Muscle layer of colon (tissue), 2 donors: ENCODE results near the gene POLRMT.
"Not testable (repeated sequence)": the region's sequence is repeated elsewhere in the genome, so short reads cannot be mapped to it uniquely, and the experiment has no call there.

ENCODE experiments used
- H3K27ac ChIP-seq: one replicate; pipeline ENCODE4 v1.7.0; 2013; ENCODE audit warnings: low read depth, mild to moderate bottlenecking, low read length, moderate library complexity
- H3K27me3 ChIP-seq, 2 donors: one replicate each; pipeline ENCODE4 v1.7.0; 2013; ENCODE audit warnings: low read length in 2 of 2, mild to moderate bottlenecking in 2 of 2; ENCODE audit not compliant: insufficient read depth in 2 of 2, control insufficient read depth in 1 of 2
- H3K36me3 ChIP-seq: one replicate; pipeline ENCODE4 v1.7.0; 2013; ENCODE audit warnings: mild to moderate bottlenecking, low read length; ENCODE audit not compliant: insufficient read depth
- H3K4me1 ChIP-seq: one replicate; pipeline ENCODE4 v1.7.0; 2013; ENCODE audit warnings: mild to moderate bottlenecking, low read length; ENCODE audit not compliant: insufficient read depth
- H3K4me3 ChIP-seq, 2 donors: one replicate each; pipeline ENCODE4 v1.7.0; 2013; ENCODE audit warnings: low read length in 2 of 2, low read depth in 1 of 2, mild to moderate bottlenecking in 1 of 2, moderate library complexity in 1 of 2
- H3K9ac ChIP-seq: one replicate; pipeline ENCODE4 v1.7.0; 2013; ENCODE audit warnings: low read length
- H3K9me3 ChIP-seq: one replicate; pipeline ENCODE4 v1.7.0; 2013; ENCODE audit warnings: mild to moderate bottlenecking, low read length
- donor health status: abdominal sarcoma.
- donor health status: Adenocarcinoma of cecum.

POLRMT gene

GRCh38 chr19:592101-592500, 41.2 kb downstream of the POLRMT start:
- Histone ChIP-seq H3K27ac (no peak overlapping the region), H3K27me3 (peaks cover 18 to 55% of the 10 kb centered on the region in 2 donors), H3K9ac (no peak overlapping the region), H3K9me3 (no peaks in the 10 kb centered on the region), H3K4me3 (no peak overlapping the region), H3K36me3 (no peaks in the 10 kb centered on the region), H3K4me1 (no peaks in the 10 kb centered on the region)

- Histone ChIP-seq H3K36me3 (no peaks in the 10 kb centered on the region), H3K27me3 (peaks cover 18 to 55% of the 10 kb centered on the region in 2 donors), H3K4me3 (no peak overlapping the region), H3K4me1 (no peaks in the 10 kb centered on the region), H3K9ac (no peak overlapping the region), H3K9me3 (no peaks in the 10 kb centered on the region), H3K27ac (no peak overlapping the region)
Measured at GRCh38 chr19:591099-591958, 42.0 kb downstream of the POLRMT start.

GRCh38 chr19:590750-591098, 42.6 kb downstream of the POLRMT start:
- Histone ChIP-seq H3K9me3 (no peaks in the 10 kb centered on the region), H3K27me3 (peaks cover 18 to 59% of the 10 kb centered on the region in 2 donors), H3K27ac (no peak overlapping the region), H3K9ac (no peak overlapping the region), H3K4me1 (no peaks in the 10 kb centered on the region), H3K36me3 (no peaks in the 10 kb centered on the region), H3K4me3 (no peak overlapping the region)

- no peak overlapping the region for H3K27ac ChIP-seq
- H3K9me3 ChIP-seq: no peaks in the 10 kb centered on the region
- H3K27me3 ChIP-seq: peaks cover 18 to 62% of the 10 kb centered on the region in 2 donors
- no peaks in the 10 kb centered on the region for H3K4me1 ChIP-seq
- H3K9ac ChIP-seq: no peak overlapping the region
- no peak overlapping the region for H3K4me3 ChIP-seq
- no peaks in the 10 kb centered on the region for H3K36me3 ChIP-seq
Measured at GRCh38 chr19:590396-590745, 43.0 kb downstream of the POLRMT start.

- H3K27ac ChIP-seq: no peak within 1 kb of the TSS
- H3K36me3 ChIP-seq: no peaks in the 10 kb centered on the region
- no peak within 1 kb of the TSS for H3K4me3 ChIP-seq
- no peaks in the 10 kb centered on the region for H3K4me1 ChIP-seq
- H3K9me3 ChIP-seq: no peaks in the 10 kb centered on the region
- no peak within 1 kb of the TSS for H3K9ac ChIP-seq
- peaks cover 18 to 67% of the 10 kb centered on the region in 2 donors for H3K27me3 ChIP-seq
Measured at GRCh38 chr19:589693-590395, 43.5 kb downstream of the POLRMT start, which contains the start of gene HCN2. Gene HCN2 (plus strand): TSS chr19:589881. CDS start chr19:589946, 65 bp downstream.

- Histone ChIP-seq H3K9me3 (no peaks in the 10 kb centered on the region), H3K27me3 (peaks cover 18 to 70% of the 10 kb centered on the region in 2 donors), H3K27ac (no peak overlapping the region), H3K9ac (no peak overlapping the region), H3K4me1 (no peaks in the 10 kb centered on the region), H3K36me3 (no peaks in the 10 kb centered on the region), H3K4me3 (no peak overlapping the region)
Measured at GRCh38 chr19:588741-589692, 44.3 kb downstream of the POLRMT start.

- Histone ChIP-seq H3K36me3 (peaks cover 1% of the 10 kb centered on the region), H3K4me3 (no peak overlapping the region), H3K27ac (no peak overlapping the region), H3K4me1 (no peaks in the 10 kb centered on the region), H3K27me3 (peaks cover 18 to 71% of the 10 kb centered on the region in 2 donors), H3K9ac (no peak overlapping the region), H3K9me3 (no peaks in the 10 kb centered on the region)
Measured at GRCh38 chr19:588093-588740, 45.1 kb downstream of the POLRMT start.

GRCh38 chr19:585551-586110, 47.7 kb downstream of the POLRMT start:
- no peaks in the 10 kb centered on the region for H3K4me1 ChIP-seq
- H3K9ac ChIP-seq: no peak overlapping the region
- H3K36me3 ChIP-seq: peaks cover 17% of the 10 kb centered on the region
- no peak overlapping the region for H3K4me3 ChIP-seq
- H3K27ac ChIP-seq: no peak overlapping the region
- H3K27me3 ChIP-seq: peaks cover 11 to 49% of the 10 kb centered on the region in 2 donors
- H3K9me3 ChIP-seq: no peaks in the 10 kb centered on the region

- not testable (repeated sequence) for H3K9ac ChIP-seq, H3K4me3 ChIP-seq, H3K9me3 ChIP-seq, H3K4me1 ChIP-seq, H3K27ac ChIP-seq
- peaks cover 11 to 47% of the 10 kb centered on the region in 2 donors for H3K27me3 ChIP-seq
- peaks cover 22% of the 10 kb centered on the region for H3K36me3 ChIP-seq
Measured at GRCh38 chr19:585146-585545, 48.2 kb downstream of the POLRMT start.

- H3K36me3 ChIP-seq: peaks cover 22% of the 10 kb centered on the region
- no peaks in the 10 kb centered on the region for H3K9me3 ChIP-seq
- H3K27me3 ChIP-seq: peaks cover 11 to 46% of the 10 kb centered on the region in 2 donors
- H3K27ac ChIP-seq: no peak overlapping the region
- H3K4me1 ChIP-seq: no peaks in the 10 kb centered on the region
- H3K4me3 ChIP-seq: no peak overlapping the region
- no peak overlapping the region for H3K9ac ChIP-seq
Measured at GRCh38 chr19:584240-585001, 48.9 kb downstream of the POLRMT start.
